ENCODE results near the gene ZNF384. TPM values are rescaled to one million over a fixed set of nuclear protein-coding genes. Genes with fewer than 3 reads are reported as not detected.

The ZNF384 gene
- total RNA-seq, 2 donors from 2014 or later: 36.8 to 45.3 TPM

- DNase-seq (ENCODE audit: low spot score): no peak
- Histone ChIP-seq H3K9me3 (no peaks in the 10 kb centered on the region), H3K36me3 (no peaks in the 10 kb centered on the region), H3K27ac (no peak overlapping the region), H3K27me3 (replicated peaks; ENCODE audit: insufficient read depth) (no peaks in the 10 kb centered on the region), H3K4me1 (ENCODE audit: control insufficient read depth in 1 of 2, low read depth in 2 of 2) (peaks cover 0 to 15% of the 10 kb centered on the region in 2 donors), H3K4me3 (no peak overlapping the region)
- no peak for ATAC-seq (ENCODE audit: insufficient number of reproducible peaks, low FRiP score, low read depth)
- TF ChIP-seq, protein P1, sequence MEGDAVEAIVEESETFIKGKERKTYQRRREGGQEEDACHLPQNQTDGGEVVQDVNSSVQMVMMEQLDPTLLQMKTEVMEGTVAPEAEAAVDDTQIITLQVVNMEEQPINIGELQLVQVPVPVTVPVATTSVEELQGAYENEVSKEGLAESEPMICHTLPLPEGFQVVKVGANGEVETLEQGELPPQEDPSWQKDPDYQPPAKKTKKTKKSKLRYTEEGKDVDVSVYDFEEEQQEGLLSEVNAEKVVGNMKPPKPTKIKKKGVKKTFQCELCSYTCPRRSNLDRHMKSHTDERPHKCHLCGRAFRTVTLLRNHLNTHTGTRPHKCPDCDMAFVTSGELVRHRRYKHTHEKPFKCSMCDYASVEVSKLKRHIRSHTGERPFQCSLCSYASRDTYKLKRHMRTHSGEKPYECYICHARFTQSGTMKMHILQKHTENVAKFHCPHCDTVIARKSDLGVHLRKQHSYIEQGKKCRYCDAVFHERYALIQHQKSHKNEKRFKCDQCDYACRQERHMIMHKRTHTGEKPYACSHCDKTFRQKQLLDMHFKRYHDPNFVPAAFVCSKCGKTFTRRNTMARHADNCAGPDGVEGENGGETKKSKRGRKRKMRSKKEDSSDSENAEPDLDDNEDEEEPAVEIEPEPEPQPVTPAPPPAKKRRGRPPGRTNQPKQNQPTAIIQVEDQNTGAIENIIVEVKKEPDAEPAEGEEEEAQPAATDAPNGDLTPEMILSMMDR (IDR thresholded peaks at IDR 0.05): no peak
Observed at GRCh38 chr12:6698352-6699046, 9.3 kb upstream of the ZNF384 start.

GRCh38 chr12:6697584-6698351, 8.6 kb upstream of the ZNF384 start:
- TF ChIP-seq, protein P1 (IDR thresholded peaks at IDR 0.05): no peak
- Histone ChIP-seq H3K36me3 (no peaks in the 10 kb centered on the region), H3K9me3 (no peaks in the 10 kb centered on the region), H3K27me3 (replicated peaks; ENCODE audit: insufficient read depth) (no peaks in the 10 kb centered on the region), H3K27ac (no peak overlapping the region), H3K4me3 (no peak overlapping the region), H3K4me1 (ENCODE audit: control insufficient read depth in 1 of 2, low read depth in 2 of 2) (peaks cover 0 to 15% of the 10 kb centered on the region in 2 donors)
- ATAC-seq (ENCODE audit: insufficient number of reproducible peaks, low FRiP score, low read depth) (no peak), DNase-seq (ENCODE audit: low spot score) (no peak)

- no peak for DNase-seq (ENCODE audit: low spot score)
- Histone ChIP-seq H3K36me3 (no peaks in the 10 kb centered on the region), H3K9me3 (no peaks in the 10 kb centered on the region), H3K4me3 (no peak overlapping the region), H3K27me3 (replicated peaks; ENCODE audit: insufficient read depth) (no peaks in the 10 kb centered on the region), H3K4me1 (ENCODE audit: control insufficient read depth in 1 of 2, low read depth in 2 of 2) (peaks cover 0 to 15% of the 10 kb centered on the region in 2 donors), H3K27ac (no peak overlapping the region)
- no peak for ATAC-seq (ENCODE audit: insufficient number of reproducible peaks, low FRiP score, low read depth)
- TF ChIP-seq, protein P1 (IDR thresholded peaks at IDR 0.05): no peak
Observed at GRCh38 chr12:6696690-6697583, 7.8 kb upstream of the ZNF384 start.

GRCh38 chr12:6695313-6696045, 6.3 kb upstream of the ZNF384 start:
- TF ChIP-seq, protein P1 (IDR thresholded peaks at IDR 0.05): no peak
- Histone ChIP-seq H3K4me1 (ENCODE audit: control insufficient read depth in 1 of 2, low read depth in 2 of 2) (peaks cover 2 to 13% of the 10 kb centered on the region in 2 donors), H3K27ac (no peak overlapping the region), H3K4me3 (no peak overlapping the region), H3K27me3 (replicated peaks; ENCODE audit: insufficient read depth) (no peaks in the 10 kb centered on the region), H3K9me3 (no peaks in the 10 kb centered on the region), H3K36me3 (no peaks in the 10 kb centered on the region)
- ATAC-seq (ENCODE audit: insufficient number of reproducible peaks, low FRiP score, low read depth): no peak
- no peak for DNase-seq (ENCODE audit: low spot score)

Data from thoracic aorta (tissue), 2 donors.